ENCODE measurements around the gene PRKAR1B. TPM values are rescaled to one million over a fixed set of nuclear protein-coding genes. Genes with fewer than 3 reads are reported as not detected.

Gene PRKAR1B
- total RNA-seq, 1 experiment from 2014 or later, result 9.6 TPM

DNA sequence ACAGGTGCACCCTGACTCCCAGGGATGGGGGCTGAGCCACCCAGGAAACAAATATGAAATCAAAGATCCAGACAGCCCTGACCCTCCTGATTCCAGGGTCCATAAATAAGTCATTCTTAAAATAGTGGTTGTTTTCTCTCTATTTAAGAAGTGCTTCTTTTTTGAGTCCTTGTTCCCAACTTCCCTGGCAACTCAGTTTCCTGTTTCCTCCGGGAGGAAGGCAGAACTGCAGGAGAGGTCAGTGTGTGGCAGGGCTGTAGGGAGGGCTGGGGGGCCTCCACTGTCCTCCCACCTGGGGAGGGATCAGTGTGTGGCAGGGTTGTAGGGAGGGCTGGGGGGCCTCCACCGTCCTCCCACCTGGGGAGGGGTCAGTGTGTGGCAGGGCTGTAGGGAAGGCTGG lies 118.7 kb downstream of the PRKAR1B start:
- no peak for DNase-seq
- H2AFZ ChIP-seq (ENCODE audit: low read length), result no peak overlapping the region
- no peaks in the 10 kb centered on the region for H3K9me2 ChIP-seq (replicated peaks; ENCODE audit: insufficient read depth, low read length)
- H3K4me3 ChIP-seq (ENCODE audit: low read length), result no peak overlapping the region
- H3K36me3 ChIP-seq (ENCODE audit: insufficient read depth, low read length), result no peaks in the 10 kb centered on the region
- H3K4me1 ChIP-seq (ENCODE audit: low read length), result peaks cover 3% of the 10 kb centered on the region
- no peak overlapping the region for H3K27ac ChIP-seq (ENCODE audit: low read length)
- no peak overlapping the region for H3K4me2 ChIP-seq (ENCODE audit: low read depth, low read length, poor library complexity, severe bottlenecking)
- H3K27me3 ChIP-seq (ENCODE audit: low read length), result no peaks in the 10 kb centered on the region
- no peaks in the 10 kb centered on the region for H3K9me3 ChIP-seq (ENCODE audit: low read length)
- no peak overlapping the region for H3K9ac ChIP-seq (ENCODE audit: low read length)
- H3K79me2 ChIP-seq (ENCODE audit: low read length), result no peaks in the 10 kb centered on the region
- no peaks in the 10 kb centered on the region for H4K20me1 ChIP-seq (ENCODE audit: insufficient read depth, low read depth, low read length)

DNA sequence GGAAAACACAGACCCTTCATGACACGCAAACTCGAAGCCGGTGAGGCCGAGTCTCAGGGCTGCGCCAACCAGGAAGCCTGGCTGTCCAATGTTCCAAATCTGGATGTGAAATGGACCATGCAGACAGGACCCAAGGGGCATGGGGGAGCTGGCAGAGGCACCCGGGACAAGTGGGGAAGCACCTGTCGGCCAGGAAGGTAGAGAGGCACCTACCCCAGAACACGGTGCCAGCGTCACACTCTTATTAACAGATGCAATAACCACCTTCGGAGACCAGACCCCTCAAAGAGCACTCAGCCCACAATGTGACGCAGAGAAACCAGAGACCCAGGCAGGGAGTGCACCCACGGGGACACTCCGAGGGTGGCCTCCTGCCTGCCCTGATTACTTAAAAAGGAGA lies 119.1 kb downstream of the PRKAR1B start:
- H3K9me3 ChIP-seq (ENCODE audit: low read length), result no peaks in the 10 kb centered on the region
- no peaks in the 10 kb centered on the region for H3K79me2 ChIP-seq (ENCODE audit: low read length)
- no peaks in the 10 kb centered on the region for H4K20me1 ChIP-seq (ENCODE audit: insufficient read depth, low read depth, low read length)
- H3K27me3 ChIP-seq (ENCODE audit: low read length), result no peaks in the 10 kb centered on the region
- H3K4me3 ChIP-seq (ENCODE audit: low read length), result no peak overlapping the region
- peaks cover 3% of the 10 kb centered on the region for H3K4me1 ChIP-seq (ENCODE audit: low read length)
- H3K27ac ChIP-seq (ENCODE audit: low read length), result no peak overlapping the region
- H3K9me2 ChIP-seq (replicated peaks; ENCODE audit: insufficient read depth, low read length), result no peaks in the 10 kb centered on the region
- no peak overlapping the region for H3K9ac ChIP-seq (ENCODE audit: low read length)
- H3K4me2 ChIP-seq (ENCODE audit: low read depth, low read length, poor library complexity, severe bottlenecking), result no peak overlapping the region
- no peak for DNase-seq
- H2AFZ ChIP-seq (ENCODE audit: low read length), result no peak overlapping the region
- no peaks in the 10 kb centered on the region for H3K36me3 ChIP-seq (ENCODE audit: insufficient read depth, low read length)

DNA sequence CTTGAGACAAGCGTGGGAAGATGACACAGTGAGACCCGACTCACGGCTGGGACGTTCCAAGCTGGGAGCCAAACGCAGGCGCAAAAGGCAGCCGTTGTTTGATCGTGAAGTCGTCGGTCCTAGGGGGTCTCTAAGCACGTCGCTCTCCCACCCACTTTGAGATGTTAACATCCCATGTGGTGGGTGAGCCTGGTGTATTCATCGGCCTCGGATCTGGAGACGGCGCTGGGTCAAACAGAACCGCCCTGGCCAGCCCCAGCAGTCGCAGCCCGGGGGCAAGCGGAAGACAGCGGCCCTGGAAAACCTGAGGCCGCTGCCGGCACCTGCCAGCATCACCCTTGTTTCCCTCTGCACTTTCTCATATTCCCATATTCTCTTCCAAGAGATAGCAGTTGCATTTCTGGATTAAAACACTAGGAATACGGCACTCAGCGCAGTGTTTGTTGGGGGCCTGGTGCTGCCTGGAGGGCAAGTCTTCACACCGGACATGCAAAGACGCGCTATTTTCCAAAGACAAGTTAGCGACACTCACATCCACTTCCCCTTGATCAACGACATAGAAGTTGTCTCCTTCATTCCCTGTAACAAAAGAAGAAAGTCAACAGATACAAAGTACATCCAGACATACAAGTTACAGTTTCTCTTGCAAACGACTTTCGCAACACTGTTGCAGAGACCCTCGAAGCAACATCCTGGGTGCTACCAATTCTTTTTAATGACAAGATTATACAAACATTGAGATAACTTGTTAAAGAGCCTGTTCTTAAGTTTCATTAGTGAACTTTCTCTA lies 121.2 kb downstream of the PRKAR1B start:
- no peaks in the 10 kb centered on the region for H3K27me3 ChIP-seq (ENCODE audit: low read length)
- peaks cover 3% of the 10 kb centered on the region for H3K4me1 ChIP-seq (ENCODE audit: low read length)
- DNase-seq, result no peak
- H2AFZ ChIP-seq (ENCODE audit: low read length), result no peak overlapping the region
- no peak overlapping the region for H3K4me2 ChIP-seq (ENCODE audit: low read depth, low read length, poor library complexity, severe bottlenecking)
- no peaks in the 10 kb centered on the region for H4K20me1 ChIP-seq (ENCODE audit: insufficient read depth, low read depth, low read length)
- H3K9me3 ChIP-seq (ENCODE audit: low read length), result no peaks in the 10 kb centered on the region
- H3K4me3 ChIP-seq (ENCODE audit: low read length), result no peak overlapping the region
- H3K9me2 ChIP-seq (replicated peaks; ENCODE audit: insufficient read depth, low read length), result no peaks in the 10 kb centered on the region
- no peaks in the 10 kb centered on the region for H3K79me2 ChIP-seq (ENCODE audit: low read length)
- no peaks in the 10 kb centered on the region for H3K36me3 ChIP-seq (ENCODE audit: insufficient read depth, low read length)
- H3K9ac ChIP-seq (ENCODE audit: low read length), result no peak overlapping the region
- H3K27ac ChIP-seq (ENCODE audit: low read length), result no peak overlapping the region

DNA sequence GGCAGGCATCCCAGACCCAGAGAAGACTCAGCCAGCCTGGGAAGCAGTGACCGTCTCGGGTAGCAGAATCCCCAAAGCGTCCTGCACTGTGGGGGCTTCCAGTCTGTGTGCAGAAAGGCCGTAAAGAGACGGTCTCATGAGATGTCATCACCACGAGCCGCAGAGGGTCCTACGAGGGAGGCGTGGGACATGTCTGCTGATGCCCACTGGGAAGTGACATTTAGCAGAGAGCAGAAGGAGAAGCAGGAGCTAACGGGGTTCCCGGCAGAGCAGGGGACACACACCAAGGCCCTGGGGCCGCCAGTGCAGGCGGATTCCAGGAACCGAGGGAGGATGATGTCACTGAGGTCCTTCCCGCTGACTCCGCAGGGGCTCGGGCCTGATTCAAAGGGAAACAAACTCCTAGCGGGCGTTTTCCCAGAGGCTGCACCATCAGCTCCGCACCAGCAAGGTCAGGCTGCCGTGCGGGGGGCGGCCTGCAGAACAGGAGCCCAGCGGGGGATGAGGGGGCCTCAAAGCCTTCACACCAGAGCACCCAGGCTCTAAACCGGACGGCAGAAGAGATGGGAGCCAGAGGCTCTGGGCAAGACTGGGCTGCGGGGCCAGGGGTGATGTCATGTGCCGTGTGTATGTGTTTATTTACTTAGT lies 122.1 kb downstream of the PRKAR1B start:
- Histone ChIP-seq H3K4me2 (ENCODE audit: low read depth, low read length, poor library complexity, severe bottlenecking) (peak overlapping the region; percentile 45), H3K27ac (ENCODE audit: low read length) (no peak overlapping the region), H3K9me3 (ENCODE audit: low read length) (no peaks in the 10 kb centered on the region), H4K20me1 (ENCODE audit: insufficient read depth, low read depth, low read length) (no peaks in the 10 kb centered on the region), H2AFZ (ENCODE audit: low read length) (no peak overlapping the region), H3K27me3 (ENCODE audit: low read length) (no peaks in the 10 kb centered on the region), H3K4me1 (ENCODE audit: low read length) (peaks cover 3% of the 10 kb centered on the region), H3K79me2 (ENCODE audit: low read length) (no peaks in the 10 kb centered on the region), H3K36me3 (ENCODE audit: insufficient read depth, low read length) (no peaks in the 10 kb centered on the region), H3K9me2 (replicated peaks; ENCODE audit: insufficient read depth, low read length) (no peaks in the 10 kb centered on the region), H3K4me3 (ENCODE audit: low read length) (peak overlapping the region; percentile 43; the same call in 1 of the 2 replicates), H3K9ac (ENCODE audit: low read length) (peak overlapping the region; percentile 60)
- no peak for DNase-seq

DNA sequence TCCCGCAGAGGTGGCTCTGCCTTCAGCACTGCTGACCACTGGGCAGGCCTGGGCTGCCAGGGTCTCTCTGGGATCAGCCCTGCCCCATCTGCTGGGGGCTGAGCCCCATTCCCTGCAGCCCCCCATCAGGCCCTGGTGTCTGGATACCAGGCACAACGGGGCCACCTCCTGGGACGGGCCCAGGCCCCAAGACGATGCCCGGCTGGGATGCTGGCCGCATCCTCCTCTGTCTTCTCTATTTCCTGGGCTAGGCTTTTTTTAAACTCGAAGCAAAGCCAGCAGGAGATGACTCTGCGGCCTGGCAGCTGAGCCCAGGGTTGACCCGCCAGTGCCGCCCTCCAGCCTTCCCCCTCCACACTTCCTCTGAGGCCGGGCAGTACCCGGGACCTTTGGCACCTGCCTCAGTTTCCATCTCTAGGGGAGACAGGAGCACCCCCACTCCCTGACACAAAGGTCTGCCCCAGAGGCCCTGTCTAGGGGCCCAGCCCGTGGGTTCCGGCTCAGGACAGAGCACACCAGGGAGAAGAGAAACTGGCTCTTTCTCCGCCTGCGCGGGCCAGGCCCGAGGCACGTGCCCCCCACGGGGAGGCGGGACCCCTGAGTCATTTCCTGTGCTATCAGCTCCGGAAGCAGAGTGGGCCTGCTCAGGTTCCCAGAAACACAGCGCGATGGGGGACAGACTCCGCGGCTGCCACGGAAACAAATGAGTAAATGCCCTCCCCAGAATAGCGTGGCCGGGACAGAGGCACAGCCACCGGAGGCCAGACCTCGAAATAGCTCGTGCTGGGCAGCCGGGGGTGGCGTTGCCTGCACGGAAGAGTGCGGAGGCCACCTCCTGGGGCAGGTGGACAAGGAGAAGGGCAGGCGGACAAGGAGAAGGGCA lies 122.8 kb downstream of the PRKAR1B start:
- no peak overlapping the region for H3K27ac ChIP-seq (ENCODE audit: low read length)
- H3K4me3 ChIP-seq (ENCODE audit: low read length), result peak overlapping the region; percentile 43; the same call in 1 of the 2 replicates
- peak overlapping the region; percentile 60 for H3K9ac ChIP-seq (ENCODE audit: low read length)

DNA sequence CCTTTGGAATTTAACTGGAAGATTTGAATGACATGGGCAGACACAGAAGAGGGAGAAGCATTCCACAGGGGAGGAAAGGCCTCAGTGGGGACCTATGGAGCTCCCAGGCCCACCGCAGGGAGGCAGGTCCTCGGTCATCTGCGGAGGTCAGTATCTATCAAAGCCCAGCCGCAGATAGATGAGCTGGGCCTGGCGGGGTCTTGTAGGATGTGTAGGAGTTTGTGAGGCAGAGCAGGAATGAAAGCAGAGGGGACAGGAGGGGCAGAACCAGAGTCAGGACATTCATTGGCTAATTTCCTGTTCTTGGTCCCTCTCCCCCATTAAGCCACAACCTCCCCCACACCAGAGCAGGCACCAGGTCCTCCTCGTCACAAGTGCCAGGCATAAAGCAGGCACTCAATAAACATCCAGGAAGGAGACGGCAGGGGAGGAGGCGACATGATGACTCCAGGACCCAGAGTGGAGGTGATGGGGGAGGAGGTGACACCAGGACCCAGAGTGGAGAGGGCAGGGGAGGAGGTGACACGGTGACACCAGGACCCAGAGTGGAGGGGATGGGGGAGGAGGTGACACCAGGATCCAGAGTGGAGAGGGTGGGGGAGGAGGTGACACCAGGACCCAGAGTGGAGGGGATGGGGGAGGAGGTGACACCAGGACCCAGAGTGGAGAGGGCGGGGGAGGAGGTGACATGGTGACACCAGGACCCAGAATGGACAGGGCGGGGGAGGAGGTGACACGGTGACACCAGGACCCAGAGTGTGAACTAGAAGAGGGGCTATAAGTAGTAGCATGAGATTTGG lies 123.7 kb downstream of the PRKAR1B start:
- Histone ChIP-seq H3K9ac (ENCODE audit: low read length) (no peak overlapping the region), H3K27me3 (ENCODE audit: low read length) (no peaks in the 10 kb centered on the region), H3K36me3 (ENCODE audit: insufficient read depth, low read length) (no peaks in the 10 kb centered on the region), H3K4me2 (ENCODE audit: low read depth, low read length, poor library complexity, severe bottlenecking) (no peak overlapping the region), H2AFZ (ENCODE audit: low read length) (no peak overlapping the region), H3K9me3 (ENCODE audit: low read length) (no peaks in the 10 kb centered on the region), H3K4me1 (ENCODE audit: low read length) (peaks cover 3% of the 10 kb centered on the region), H4K20me1 (ENCODE audit: insufficient read depth, low read depth, low read length) (no peaks in the 10 kb centered on the region), H3K9me2 (replicated peaks; ENCODE audit: insufficient read depth, low read length) (no peaks in the 10 kb centered on the region), H3K27ac (ENCODE audit: low read length) (no peak overlapping the region), H3K4me3 (ENCODE audit: low read length) (no peak overlapping the region), H3K79me2 (ENCODE audit: low read length) (no peaks in the 10 kb centered on the region)
- DNase-seq, result no peak

More for the DNA sequence above, 122.8 kb downstream of the PRKAR1B start:
- Histone ChIP-seq H3K9me2 (replicated peaks; ENCODE audit: insufficient read depth, low read length) (no peaks in the 10 kb centered on the region), H3K27me3 (ENCODE audit: low read length) (no peaks in the 10 kb centered on the region), H3K36me3 (ENCODE audit: insufficient read depth, low read length) (no peaks in the 10 kb centered on the region), H3K4me2 (ENCODE audit: low read depth, low read length, poor library complexity, severe bottlenecking) (peak overlapping the region; percentile 45), H3K9me3 (ENCODE audit: low read length) (no peaks in the 10 kb centered on the region), H2AFZ (ENCODE audit: low read length) (no peak overlapping the region), H3K79me2 (ENCODE audit: low read length) (no peaks in the 10 kb centered on the region), H3K4me1 (ENCODE audit: low read length) (peaks cover 3% of the 10 kb centered on the region), H4K20me1 (ENCODE audit: insufficient read depth, low read depth, low read length) (no peaks in the 10 kb centered on the region)
- DNase-seq, result peak; percentile 57

DNA sequence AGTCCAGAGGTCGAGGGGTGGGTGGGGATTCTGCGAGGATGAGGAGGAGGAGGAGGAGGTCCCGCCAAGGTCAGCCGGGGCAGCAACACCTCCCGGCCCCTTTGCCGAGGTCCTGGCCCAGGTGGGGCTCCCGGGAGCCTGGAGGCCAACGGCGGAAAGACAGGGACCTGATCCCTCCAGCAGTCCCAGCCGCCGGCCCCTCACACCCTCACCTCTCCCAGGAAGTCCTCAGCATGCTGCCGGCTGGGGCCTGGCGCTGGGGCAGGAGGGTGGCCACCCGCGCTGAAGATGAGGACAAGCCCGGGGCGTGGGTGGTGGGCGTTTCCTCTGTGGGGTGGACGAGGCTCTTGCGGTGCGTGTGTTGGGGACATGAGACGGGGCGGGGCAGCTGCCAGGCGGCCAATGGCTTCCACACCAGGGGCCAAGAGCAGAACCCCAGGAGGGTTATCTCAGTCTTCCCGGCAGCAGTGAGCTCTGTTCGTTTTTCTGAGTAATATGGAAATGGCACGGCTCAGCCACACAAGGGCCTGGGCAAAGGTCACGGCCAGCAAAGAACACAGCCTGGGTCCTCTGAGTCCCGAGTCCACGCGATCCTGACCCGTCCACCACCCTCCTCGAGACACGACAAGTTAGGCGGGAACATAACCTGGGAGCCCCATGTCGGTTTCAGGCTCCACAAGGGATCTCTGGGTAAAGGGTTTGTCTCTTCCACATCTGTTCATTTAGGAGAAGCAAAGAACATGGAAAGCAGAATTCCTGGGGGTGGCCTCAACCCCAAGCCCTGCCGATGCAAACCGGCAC lies 124.5 kb downstream of the PRKAR1B start:
- no peaks in the 10 kb centered on the region for H3K36me3 ChIP-seq (ENCODE audit: insufficient read depth, low read length)
- H3K27me3 ChIP-seq (ENCODE audit: low read length), result no peaks in the 10 kb centered on the region
- H3K9me2 ChIP-seq (replicated peaks; ENCODE audit: insufficient read depth, low read length), result no peaks in the 10 kb centered on the region
- no peaks in the 10 kb centered on the region for H4K20me1 ChIP-seq (ENCODE audit: insufficient read depth, low read depth, low read length)
- H3K27ac ChIP-seq (ENCODE audit: low read length), result no peak overlapping the region
- DNase-seq, result no peak
- H3K4me3 ChIP-seq (ENCODE audit: low read length), result no peak overlapping the region
- H3K4me2 ChIP-seq (ENCODE audit: low read depth, low read length, poor library complexity, severe bottlenecking), result no peak overlapping the region
- H3K4me1 ChIP-seq (ENCODE audit: low read length), result peaks cover 3% of the 10 kb centered on the region
- H3K9ac ChIP-seq (ENCODE audit: low read length), result no peak overlapping the region
- H3K9me3 ChIP-seq (ENCODE audit: low read length), result no peaks in the 10 kb centered on the region
- no peak overlapping the region for H2AFZ ChIP-seq (ENCODE audit: low read length)
- H3K79me2 ChIP-seq (ENCODE audit: low read length), result no peaks in the 10 kb centered on the region

Data from Karpas-422 (cell line).